Liver (tissue), 9 donors: ENCODE data around the gene LUC7L3. TPM values are rescaled to one million over a fixed set of nuclear protein-coding genes. Genes with fewer than 3 reads are reported as not detected.
A peak's percentile ranks its signal among the peaks of the same experiment; 100 is the strongest.

Experiments used
- DNase-seq: peaks from one replicate; pipeline ENCODE4 v3.0.0-alpha.2; 2017; ENCODE audit warnings: low spot score
- H3K27ac ChIP-seq, 2 donors: one replicate each; pipeline ENCODE4 v1.7.0; 2013; ENCODE audit warnings: inconsistent platforms in 2 of 2, low read length in 2 of 2, control low read depth in 1 of 2, low read depth in 1 of 2, mild to moderate bottlenecking in 1 of 2
- H3K27me3 ChIP-seq, 4 donors: one replicate each; pipeline versions ENCODE4 v1.6.1 to v1.7.0; 2013; ENCODE audit warnings: low read length in 3 of 4, inconsistent platforms in 1 of 4, mild to moderate bottlenecking in 1 of 4, moderate library complexity in 1 of 4; ENCODE audit not compliant: control insufficient read depth in 4 of 4, insufficient read depth in 4 of 4
- H3K36me3 ChIP-seq, 4 donors: one replicate each; pipeline versions ENCODE4 v1.6.1 to v1.7.0; 2013; ENCODE audit warnings: low read length in 3 of 4, mild to moderate bottlenecking in 3 of 4, low read depth in 1 of 4, moderate library complexity in 1 of 4; ENCODE audit not compliant: control insufficient read depth in 4 of 4, insufficient read depth in 3 of 4
- H3K4me1 ChIP-seq, 4 donors: one replicate each; pipeline versions ENCODE4 v1.6.1 to v1.7.0; 2013; ENCODE audit warnings: low read length in 3 of 4, mild to moderate bottlenecking in 3 of 4, moderate library complexity in 1 of 4; ENCODE audit not compliant: control insufficient read depth in 4 of 4, insufficient read depth in 4 of 4
- H3K4me3 ChIP-seq, 3 donors: one replicate each; pipeline versions ENCODE4 v1.6.1 to v1.7.0; 2013; ENCODE audit warnings: low read length in 3 of 3, control low read depth in 1 of 3, low read depth in 1 of 3, mild to moderate bottlenecking in 1 of 3
- H3K9ac ChIP-seq, 2 donors: one replicate each; pipeline ENCODE4 v1.7.0; 2013; ENCODE audit warnings: low read length in 2 of 2, mild to moderate bottlenecking in 2 of 2, moderate library complexity in 2 of 2, control low read depth in 1 of 2, low read depth in 1 of 2
- H3K9me3 ChIP-seq, 4 donors: one replicate each; pipeline versions ENCODE4 v1.6.1 to v1.7.0; 2013; ENCODE audit warnings: low read length in 3 of 4; ENCODE audit not compliant: control insufficient read depth in 4 of 4
- CTCF ChIP-seq: fragments of 150-350 bp; IDR thresholded peaks from 2 replicates; pipeline ENCODE4 v1.5.1; 2017; ENCODE audit warnings: improper control_type of control experiment, low read depth, low read length; ENCODE audit not compliant: missing input control
- EGR1 ChIP-seq, 2 donors: IDR thresholded peaks; 2 replicates each; pipeline ENCODE4 v1.6.1; 2016 to 2018; ENCODE audit warnings: antibody characterized with exemption in 2 of 2, low read depth in 2 of 2
- FOXA1 ChIP-seq: IDR thresholded peaks from 2 replicates; pipeline ENCODE4 v1.6.1; 2016; ENCODE audit warnings: antibody characterized with exemption
- FOXA2 ChIP-seq: IDR thresholded peaks from 2 replicates; pipeline ENCODE4 v1.6.1; 2016; ENCODE audit warnings: antibody characterized with exemption
- HNF4A ChIP-seq, 2 donors: conservative IDR thresholded peaks; 2 replicates each; pipeline ENCODE4 v1.6.1; 2016; ENCODE audit warnings: antibody characterized with exemption in 2 of 2, mild to moderate bottlenecking in 2 of 2
- HNF4G ChIP-seq: IDR thresholded peaks from 2 replicates; pipeline ENCODE4 v1.6.1; 2016; ENCODE audit warnings: antibody characterized with exemption
- MAX ChIP-seq: IDR thresholded peaks from 2 replicates; pipeline ENCODE4 v1.6.1; 2016; ENCODE audit warnings: antibody characterized with exemption
- RAD21 ChIP-seq, 2 donors: IDR thresholded peaks; 2 replicates each; pipeline ENCODE4 v1.6.1; 2016; ENCODE audit warnings: antibody characterized with exemption in 2 of 2, mild to moderate bottlenecking in 2 of 2
- REST ChIP-seq: IDR thresholded peaks from 2 replicates; pipeline ENCODE4 v1.6.1; 2016; ENCODE audit warnings: antibody characterized with exemption, mild to moderate bottlenecking
- SP1 ChIP-seq: IDR thresholded peaks from 2 replicates; pipeline ENCODE4 v1.6.1; 2018; ENCODE audit warnings: antibody characterized with exemption, mild to moderate bottlenecking
- TAF1 ChIP-seq: conservative IDR thresholded peaks from 2 replicates; pipeline ENCODE4 v1.6.1; 2016; ENCODE audit warnings: antibody characterized with exemption, mild to moderate bottlenecking
- ZBTB33 ChIP-seq: IDR thresholded peaks from 2 replicates; pipeline ENCODE4 v1.6.1; 2016; ENCODE audit warnings: antibody characterized with exemption
- WGBS: extraction: QIAGEN DNeasy Blood & Tissue Kit; methylation state at CpG from one replicate; pipeline ENCODE4 v1.1.7; 2013; 5-methylcytosine and 5-hydroxymethylcytosine counted together
- polyA plus RNA-seq, 2 donors: library from polyadenylated mRNA; stranded (reverse) in 1 of 2; unstranded in 1 of 2; fragments of 200-250 nt in 1 of 2; fragments of >200 nt in 1 of 2; fragmentation: Nextera tagmentation in 1 of 2; extraction: Ambion mirVana in 1 of 2; gene quantifications; one replicate each; pipeline versions ENCODE4 v1.2.1 to v1.2.3, GENCODE V29; 2013 to 2015
- total RNA-seq, 2 donors: library from RNA; depleted of rRNA; stranded (reverse); fragments of >200 nt; gene quantifications; one replicate each; pipeline ENCODE4 v1.2.3, GENCODE V29; 2014
- TF ChIP-seq, protein P1 (sequence below): IDR thresholded peaks from 2 replicates; pipeline ENCODE4 v1.6.1; 2016; ENCODE audit warnings: antibody characterized with exemption
- donor health status: healthy.
- donor health status: healthy.
- donor health status: healthy.
- donor health status: healthy.
- donor health status: healthy.

LUC7L3 gene
- total and polyA plus RNA-seq, 4 donors, result 15.5 to 126 (median 26.2) TPM

DNA sequence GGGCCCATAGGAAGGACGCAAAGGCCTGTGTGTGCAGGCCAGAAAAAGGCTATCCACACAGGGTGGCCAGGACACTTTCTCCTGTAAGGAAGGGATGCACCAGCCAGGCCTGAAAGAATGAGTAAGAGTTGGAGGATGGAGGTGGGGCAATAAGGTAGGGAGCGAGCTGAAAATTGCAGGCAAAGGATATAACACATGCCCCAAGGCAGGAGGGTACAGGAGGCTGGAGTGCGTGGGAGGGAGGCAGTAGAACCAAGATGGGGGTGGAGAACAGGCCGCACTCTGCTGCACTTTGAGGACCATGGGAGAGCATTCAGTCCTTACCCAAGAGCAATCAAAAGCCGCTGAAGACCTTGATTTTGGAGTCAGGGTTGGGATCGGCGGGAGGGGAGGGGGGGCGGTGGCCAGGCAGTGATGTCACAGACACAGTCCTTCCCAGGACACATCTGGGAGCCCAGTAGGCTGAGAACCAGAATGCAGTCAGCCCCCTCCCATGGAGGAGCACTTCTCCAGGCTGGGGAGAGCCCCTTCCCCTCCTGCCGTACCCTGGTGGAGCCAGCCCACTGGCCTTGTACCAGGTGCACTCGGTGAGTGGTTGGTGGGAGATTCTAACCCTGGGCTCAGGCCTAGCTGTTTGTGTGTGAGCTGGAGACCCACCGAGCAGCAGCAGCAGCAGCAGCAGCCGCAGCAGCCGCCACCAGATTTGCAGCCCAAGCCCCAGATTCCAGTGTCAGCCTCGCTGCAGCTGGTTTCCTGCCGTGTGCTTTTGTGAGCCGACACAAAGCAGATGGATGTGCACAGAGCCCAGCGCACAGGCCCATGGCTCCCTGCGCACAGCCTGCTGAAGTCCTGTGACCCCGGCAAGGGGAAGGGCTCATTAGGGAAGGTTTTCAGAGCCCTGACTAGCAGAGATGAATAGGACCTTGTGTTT, 29.2 kb upstream of the LUC7L3 start:
- Histone ChIP-seq H3K36me3 (peaks cover 0 to 7% (median 1%) of the 10 kb centered on the region in 4 donors), H3K27me3 (no peaks in the 10 kb centered on the region), H3K9ac (no peak overlapping the region), H3K4me3 (no peak overlapping the region), H3K27ac (peak overlapping the region; percentile 14 to 71), H3K4me1 (peaks cover 35 to 84% (median 74%) of the 10 kb centered on the region in 4 donors), H3K9me3 (no peaks in the 10 kb centered on the region)
- DNase-seq, result no peak
- TF ChIP-seq MAX, result no peak
- 86% methylated on average over 19 of the region's 19 CpGs for WGBS

- WGBS, result 52% methylated on average over 9 of the region's 9 CpGs
- Histone ChIP-seq H3K9me3 (no peaks in the 10 kb centered on the region), H3K9ac (no peak overlapping the region), H3K36me3 (peaks cover 0 to 12% (median 7%) of the 10 kb centered on the region in 4 donors), H3K4me3 (no peak overlapping the region), H3K27me3 (no peaks in the 10 kb centered on the region), H3K27ac (peak overlapping the region; percentile 15 to 71), H3K4me1 (peaks cover 33 to 76% (median 68%) of the 10 kb centered on the region in 4 donors)
- TF ChIP-seq RAD21 (IDR thresholded peaks at IDR 0.05) (no peak), FOXA2 (no peak), EGR1 (IDR thresholded peaks at IDR 0.05; ENCODE audit: low read depth in 2 of 2) (no peak), HNF4A (conservative IDR thresholded peaks at IDR 0.05) (no peak), FOXA1 (no peak), HNF4G (no peak), SP1 (no peak), CTCF (no peak), MAX (no peak)
- TF ChIP-seq, protein P1, sequence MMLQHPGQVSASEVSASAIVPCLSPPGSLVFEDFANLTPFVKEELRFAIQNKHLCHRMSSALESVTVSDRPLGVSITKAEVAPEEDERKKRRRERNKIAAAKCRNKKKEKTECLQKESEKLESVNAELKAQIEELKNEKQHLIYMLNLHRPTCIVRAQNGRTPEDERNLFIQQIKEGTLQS, result no peak
- DNase-seq, result no peak
Observed at GRCh38 chr17:50690887-50691549, 28.4 kb upstream of the LUC7L3 start.

DNA sequence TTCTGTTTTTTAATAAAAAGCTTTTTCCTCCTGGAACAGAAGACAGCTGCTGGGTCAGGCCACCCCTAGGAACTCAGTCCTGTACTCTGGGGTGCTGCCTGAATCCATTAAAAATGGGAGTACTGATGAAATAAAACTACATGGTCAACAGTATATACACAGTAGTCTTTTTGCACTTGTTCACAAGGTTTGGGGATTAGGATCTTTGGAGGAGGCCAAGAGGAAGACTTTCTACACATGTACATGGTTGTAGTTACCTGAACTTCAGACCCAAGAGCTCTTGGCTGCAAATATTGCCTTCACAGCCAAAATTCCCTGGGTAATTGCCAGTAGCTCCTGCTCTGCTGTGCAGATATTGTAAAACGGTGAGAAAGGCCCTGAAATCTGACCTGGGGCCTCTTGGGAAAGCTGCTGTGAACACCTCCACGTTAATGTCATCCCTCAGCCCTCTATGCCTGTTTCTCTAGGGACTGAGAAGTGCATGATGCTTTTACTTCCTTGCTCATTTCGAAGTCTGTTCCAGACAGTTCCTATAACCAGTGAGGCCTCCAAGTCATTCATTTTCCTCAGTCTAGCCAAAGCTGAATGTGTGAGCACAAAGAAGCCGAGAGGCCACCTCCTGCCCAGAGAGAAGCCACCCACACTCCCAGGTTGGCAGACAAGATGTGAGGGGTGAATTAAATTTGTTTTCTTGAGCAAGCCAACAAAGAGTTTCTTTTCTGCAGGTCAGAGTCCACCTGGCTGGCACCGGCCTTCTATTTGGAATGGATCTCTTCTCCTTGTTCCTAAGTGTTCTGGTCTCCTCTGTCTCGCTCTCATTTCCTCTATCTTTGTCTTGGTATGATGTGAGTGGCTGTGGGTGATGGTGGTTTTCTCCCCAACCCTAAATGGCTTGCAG, 27.6 kb upstream of the LUC7L3 start:
- peak overlapping the region; percentile 15 to 71 for H3K27ac ChIP-seq
- H3K9ac ChIP-seq, result no peak overlapping the region
- no peak for DNase-seq
- H3K4me1 ChIP-seq, result peaks cover 29 to 69% (median 62%) of the 10 kb centered on the region in 4 donors
- WGBS, result 37% methylated on average over 6 of the region's 6 CpGs
- H3K27me3 ChIP-seq, result no peaks in the 10 kb centered on the region
- no peaks in the 10 kb centered on the region for H3K9me3 ChIP-seq
- H3K4me3 ChIP-seq, result no peak overlapping the region
- H3K36me3 ChIP-seq, result peaks cover 0 to 18% (median 14%) of the 10 kb centered on the region in 4 donors
- peak; percentile 54 for TF ChIP-seq ZBTB33
- TF ChIP-seq TAF1, result no peak
- TF ChIP-seq REST, result peak; percentile 22
- TF ChIP-seq, protein P1, result no peak
- peak; percentile 82 to 88 for TF ChIP-seq HNF4A (conservative IDR thresholded peaks at IDR 0.05)
- peak; percentile 72 for TF ChIP-seq SP1
- TF ChIP-seq HNF4G, result peak; percentile 50
- peak; percentile 26 for TF ChIP-seq FOXA2
- peak in 1 of 2 donors; percentile 45 for TF ChIP-seq EGR1 (IDR thresholded peaks at IDR 0.05; ENCODE audit: low read depth in 2 of 2)
